Neural progenitor cell (in vitro differentiated cells): ENCODE results near the gene GSTA1. TPM values are rescaled to one million over a fixed set of nuclear protein-coding genes. Genes with fewer than 3 reads are reported as not detected.
"Not testable (repeated sequence)": the region's sequence is repeated elsewhere in the genome, so short reads cannot be mapped to it uniquely, and the experiment has no call there.

Experiments used
- DNase-seq: peaks from one replicate; pipeline ENCODE4 v3.0.0-alpha.2; 2016; ENCODE audit warnings: low spot score
- H2AFZ ChIP-seq: fragments of 200-600 bp; sonication (generic); replicated peaks from 2 replicates; pipeline ENCODE4 v1.6.1; 2016; ENCODE audit warnings: antibody characterized with exemption
- H3F3A ChIP-seq: fragments of 200-600 bp; sonication (generic); 2 replicates; pipeline ENCODE4 v1.6.1; 2016; ENCODE audit warnings: antibody characterized with exemption, low read depth
- H3K27ac ChIP-seq: fragments of 200-600 bp; sonication (generic); 2 replicates; pipeline ENCODE4 v1.5.1; 2016; ENCODE audit warnings: mild to moderate bottlenecking
- H3K27me3 ChIP-seq: fragments of 200-600 bp; sonication (generic); 2 replicates; pipeline ENCODE4 v1.6.1; 2016; ENCODE audit warnings: mild to moderate bottlenecking, moderate library complexity
- H3K36me3 ChIP-seq: fragments of 200-600 bp; sonication (generic); 2 replicates; pipeline ENCODE4 v1.5.1; 2016
- H3K4me1 ChIP-seq: fragments of 200-600 bp; sonication (generic); 2 replicates; pipeline ENCODE4 v1.6.1; 2016; ENCODE audit warnings: mixed run types
- H3K4me2 ChIP-seq: fragments of 200-600 bp; sonication (generic); 2 replicates; pipeline ENCODE4 v1.6.1; 2016
- H3K4me3 ChIP-seq: fragments of 200-600 bp; sonication (generic); 2 replicates; pipeline ENCODE4 v1.5.1; 2016
- H3K79me2 ChIP-seq: fragments of 200-600 bp; sonication (generic); 2 replicates; pipeline ENCODE4 v1.6.1; 2016; ENCODE audit warnings: low read depth
- H3K9ac ChIP-seq: fragments of 200-600 bp; sonication (generic); 2 replicates; pipeline ENCODE4 v1.6.1; 2016
- H3K9me3 ChIP-seq: fragments of 200-600 bp; sonication (generic); 2 replicates; pipeline ENCODE4 v1.5.1; 2016; ENCODE audit warnings: low read depth
- H4K20me1 ChIP-seq: fragments of 200-600 bp; sonication (generic); 2 replicates; pipeline ENCODE4 v1.6.1; 2016; ENCODE audit warnings: low read depth
- H3K27ac Mint-ChIP-seq: 3 replicates; pipeline ENCODE4 v1.8.0; 2021; ENCODE audit warnings: mixed read lengths
- H3K27me3 Mint-ChIP-seq: 2 replicates; pipeline ENCODE4 v1.8.0; 2022; ENCODE audit warnings: low read depth, mild to moderate bottlenecking, inconsistent platforms, moderate library complexity, mixed read lengths; ENCODE audit not compliant: insufficient read depth
- H3K36me3 Mint-ChIP-seq: 3 replicates; pipeline ENCODE4 v1.8.0; 2021; ENCODE audit warnings: mixed read lengths
- H3K4me1 Mint-ChIP-seq: 3 replicates; pipeline ENCODE4 v1.8.0; 2021; ENCODE audit warnings: mixed read lengths
- H3K4me3 Mint-ChIP-seq: 3 replicates; pipeline ENCODE4 v1.8.0; 2021; ENCODE audit warnings: mild to moderate bottlenecking, moderate library complexity, mixed read lengths
- H3K9me3 Mint-ChIP-seq: 3 replicates; pipeline ENCODE4 v1.8.0; 2020; ENCODE audit warnings: mixed read lengths
- EZH2 ChIP-seq: fragments of 200-600 bp; sonication (generic); IDR thresholded peaks from 2 replicates; pipeline ENCODE4 v1.6.1; 2017; ENCODE audit warnings: antibody characterized with exemption, mild to moderate bottlenecking, moderate library complexity
- EZH2phosphoT487 ChIP-seq: fragments of 200-600 bp; sonication (generic); IDR thresholded peaks from 2 replicates; pipeline ENCODE4 v1.6.1; 2017; ENCODE audit warnings: antibody characterized with exemption
- total RNA-seq: library from RNA; depleted of rRNA; stranded (reverse); fragments of >200 nt; gene quantifications from 2 replicates; pipeline ENCODE4 v1.2.3, GENCODE V29; 2015; ENCODE audit warnings: low replicate concordance
- TF ChIP-seq, protein P1 (sequence below): fragments of 200-600 bp; sonication (generic); IDR thresholded peaks from 2 replicates; pipeline ENCODE4 v1.5.1; 2017; ENCODE audit warnings: antibody characterized with exemption, mild to moderate bottlenecking

Gene GSTA1
- total RNA-seq, 1 donor from 2014 or later, result not detected

- H3K9me3 Mint-ChIP-seq, result peaks cover 4% of the 10 kb centered on the region
- Histone ChIP-seq H3K27ac (no peak overlapping the region), H3K27me3 (no peaks in the 10 kb centered on the region), H3K79me2 (no peaks in the 10 kb centered on the region), H4K20me1 (no peaks in the 10 kb centered on the region), H2AFZ (no peak overlapping the region), H3K4me3 (no peak overlapping the region), H3K4me2 (no peak overlapping the region), H3K36me3 (no peaks in the 10 kb centered on the region), H3K9ac (no peak overlapping the region), H3K4me1 (no peaks in the 10 kb centered on the region), H3K9me3 (no peaks in the 10 kb centered on the region), H3F3A (no peaks in the 10 kb centered on the region)
- H3K4me3 Mint-ChIP-seq, result no peak overlapping the region
- no peaks in the 10 kb centered on the region for H3K4me1 Mint-ChIP-seq
- H3K36me3 Mint-ChIP-seq, result no peaks in the 10 kb centered on the region
- no peak overlapping the region for H3K27ac Mint-ChIP-seq
- TF ChIP-seq, protein P1, sequence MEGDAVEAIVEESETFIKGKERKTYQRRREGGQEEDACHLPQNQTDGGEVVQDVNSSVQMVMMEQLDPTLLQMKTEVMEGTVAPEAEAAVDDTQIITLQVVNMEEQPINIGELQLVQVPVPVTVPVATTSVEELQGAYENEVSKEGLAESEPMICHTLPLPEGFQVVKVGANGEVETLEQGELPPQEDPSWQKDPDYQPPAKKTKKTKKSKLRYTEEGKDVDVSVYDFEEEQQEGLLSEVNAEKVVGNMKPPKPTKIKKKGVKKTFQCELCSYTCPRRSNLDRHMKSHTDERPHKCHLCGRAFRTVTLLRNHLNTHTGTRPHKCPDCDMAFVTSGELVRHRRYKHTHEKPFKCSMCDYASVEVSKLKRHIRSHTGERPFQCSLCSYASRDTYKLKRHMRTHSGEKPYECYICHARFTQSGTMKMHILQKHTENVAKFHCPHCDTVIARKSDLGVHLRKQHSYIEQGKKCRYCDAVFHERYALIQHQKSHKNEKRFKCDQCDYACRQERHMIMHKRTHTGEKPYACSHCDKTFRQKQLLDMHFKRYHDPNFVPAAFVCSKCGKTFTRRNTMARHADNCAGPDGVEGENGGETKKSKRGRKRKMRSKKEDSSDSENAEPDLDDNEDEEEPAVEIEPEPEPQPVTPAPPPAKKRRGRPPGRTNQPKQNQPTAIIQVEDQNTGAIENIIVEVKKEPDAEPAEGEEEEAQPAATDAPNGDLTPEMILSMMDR, result no peak
- TF ChIP-seq EZH2, result no peak
- TF ChIP-seq EZH2phosphoT487, result no peak
- peaks cover 9% of the 10 kb centered on the region for H3K27me3 Mint-ChIP-seq
- no peak for DNase-seq
These were observed 51.3 kb downstream of the GSTA1 start for GRCh38 chr6:52752310-52752709.

DNA sequence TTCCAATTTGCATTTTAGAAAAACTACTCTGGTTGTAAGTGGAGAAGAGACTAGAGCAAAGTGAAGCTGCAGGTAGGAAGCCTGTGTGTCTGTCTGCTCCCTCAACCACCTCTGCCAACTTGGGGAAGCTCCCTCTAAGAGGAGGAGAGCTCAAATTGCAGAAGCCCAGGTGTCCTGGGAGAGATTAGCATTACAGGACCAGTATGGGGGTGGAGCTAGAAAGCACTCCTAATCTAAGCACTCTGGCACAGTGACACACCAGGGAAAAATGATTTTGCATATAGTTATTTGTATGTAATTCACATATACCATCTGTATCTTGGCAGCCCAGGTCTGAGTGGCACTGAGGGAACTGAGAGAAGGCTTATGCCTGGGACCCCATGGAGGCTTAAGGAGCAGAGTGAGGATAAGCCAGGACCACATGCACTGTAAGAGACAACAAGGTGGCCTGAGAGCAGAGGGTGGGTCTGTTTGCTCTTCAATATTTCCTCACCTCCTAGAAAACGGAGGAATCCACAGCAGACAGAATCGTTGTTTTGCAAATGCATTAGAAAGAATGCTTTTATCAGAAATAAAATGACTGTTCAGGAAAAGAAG is 54.0 kb downstream of the GSTA1 start:
- Histone ChIP-seq H3K9ac (no peak overlapping the region), H3K27ac (no peak overlapping the region), H4K20me1 (no peaks in the 10 kb centered on the region), H3K27me3 (no peaks in the 10 kb centered on the region), H3K4me3 (no peak overlapping the region), H3K36me3 (no peaks in the 10 kb centered on the region), H3K4me1 (no peaks in the 10 kb centered on the region), H2AFZ (no peak overlapping the region), H3K9me3 (no peaks in the 10 kb centered on the region), H3K79me2 (no peaks in the 10 kb centered on the region), H3F3A (no peaks in the 10 kb centered on the region), H3K4me2 (no peak overlapping the region)
- no peak overlapping the region for H3K4me3 Mint-ChIP-seq
- TF ChIP-seq EZH2phosphoT487 (no peak), EZH2 (no peak)
- TF ChIP-seq, protein P1, result no peak
- H3K27ac Mint-ChIP-seq, result no peak overlapping the region
- H3K27me3 Mint-ChIP-seq, result peaks cover 9% of the 10 kb centered on the region
- H3K9me3 Mint-ChIP-seq, result peaks cover 4% of the 10 kb centered on the region
- H3K36me3 Mint-ChIP-seq, result no peaks in the 10 kb centered on the region
- no peak for DNase-seq
- no peaks in the 10 kb centered on the region for H3K4me1 Mint-ChIP-seq

DNA sequence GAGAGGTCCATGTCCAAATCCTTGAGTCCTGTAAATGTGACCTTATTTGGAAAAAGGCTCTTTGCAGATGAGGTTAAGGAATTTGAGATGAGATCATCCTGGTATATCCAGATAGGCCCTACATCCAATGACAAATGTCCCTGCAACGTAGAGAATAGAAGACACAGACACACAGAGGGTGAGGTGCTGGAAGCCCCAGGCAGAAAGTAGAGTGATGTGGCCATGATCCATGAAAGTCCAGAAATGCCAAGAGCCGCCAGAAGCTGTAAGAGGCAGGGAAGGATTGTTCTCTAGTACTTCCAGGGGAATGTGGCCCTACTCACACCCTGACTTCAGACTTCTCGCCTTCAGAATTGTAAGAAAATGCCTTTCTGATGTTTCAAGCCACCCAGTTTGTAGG is 56.3 kb downstream of the GSTA1 start:
- H3K9me3 Mint-ChIP-seq, result not testable (repeated sequence)

DNA sequence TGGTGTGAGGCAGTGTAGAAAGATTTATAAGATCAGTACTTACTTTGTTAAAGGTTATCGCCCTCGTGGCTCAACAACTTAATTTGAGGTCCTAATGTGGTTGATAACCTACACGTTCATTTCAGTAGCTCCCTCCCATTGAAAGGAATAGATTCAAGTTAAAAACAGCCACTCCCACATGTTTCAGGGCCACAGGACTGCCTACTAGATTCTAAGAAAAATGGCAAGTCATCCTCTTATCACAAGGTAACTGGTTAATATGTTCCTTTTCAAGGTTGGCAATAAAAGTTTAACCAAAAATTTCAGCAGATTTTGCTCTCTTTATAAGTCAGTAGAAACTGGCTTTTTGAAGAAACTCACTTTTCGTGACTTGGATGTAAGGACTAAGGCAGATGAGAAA is 57.4 kb downstream of the GSTA1 start:
- no peaks in the 10 kb centered on the region for H3K79me2 ChIP-seq
- no peaks in the 10 kb centered on the region for H3K36me3 Mint-ChIP-seq

More for the DNA sequence above, 56.3 kb downstream of the GSTA1 start:
- not testable (repeated sequence) for H3K27me3 ChIP-seq, H3K27ac ChIP-seq, H2AFZ ChIP-seq, H3K27ac Mint-ChIP-seq, H3K79me2 ChIP-seq, H3K4me3 ChIP-seq, DNase-seq, H3K27me3 Mint-ChIP-seq, H4K20me1 ChIP-seq, H3K4me1 Mint-ChIP-seq, H3K4me2 ChIP-seq, H3K36me3 Mint-ChIP-seq, H3K9me3 ChIP-seq, H3K4me1 ChIP-seq, H3F3A ChIP-seq, H3K9ac ChIP-seq, H3K4me3 Mint-ChIP-seq, H3K36me3 ChIP-seq

More for the DNA sequence above, 57.4 kb downstream of the GSTA1 start:
- Mint-ChIP-seq H3K27ac (no peak overlapping the region), H3K27me3 (peaks cover 3% of the 10 kb centered on the region), H3K4me3 (no peak overlapping the region), H3K4me1 (no peaks in the 10 kb centered on the region), H3K9me3 (peaks cover 7% of the 10 kb centered on the region)
- no peak overlapping the region for H3K9ac ChIP-seq
- no peak for DNase-seq
- no peak overlapping the region for H3K4me2 ChIP-seq
- H3K9me3 ChIP-seq, result no peaks in the 10 kb centered on the region
- no peaks in the 10 kb centered on the region for H4K20me1 ChIP-seq
- TF ChIP-seq EZH2phosphoT487, result no peak
- no peak for TF ChIP-seq EZH2
- TF ChIP-seq, protein P1, result no peak
- H3K36me3 ChIP-seq, result no peaks in the 10 kb centered on the region
- no peak overlapping the region for H3K27ac ChIP-seq
- no peaks in the 10 kb centered on the region for H3K27me3 ChIP-seq
- no peak overlapping the region for H3K4me3 ChIP-seq
- H3F3A ChIP-seq, result no peaks in the 10 kb centered on the region
- no peak overlapping the region for H2AFZ ChIP-seq
- no peaks in the 10 kb centered on the region for H3K4me1 ChIP-seq
